Measurements from ENCODE around the gene GPR137C. TPM values are rescaled to one million over a fixed set of nuclear protein-coding genes. Genes with fewer than 3 reads are reported as not detected.

The GPR137C gene
- total and polyA plus RNA-seq, 2 of the 8 experiments (the other 6 are each of a cell fraction or from before 2014, with no cell fraction given), result 2.7 to 4.3 TPM

GRCh38 chr14:52599974-52600373, 47.3 kb downstream of the GPR137C start:
- Histone ChIP-seq H2AK5ac (ENCODE audit: low read depth, low read length) (no peak overlapping the region), H3K4me1 (replicated peaks in 1 of 4; ENCODE audit: control insufficient read depth in 3 of 4, insufficient read depth in 4 of 4, low read length in 3 of 4) (peaks cover 0 to 5% (median 0%) of the 10 kb centered on the region in 4 experiments; a peak in 4 of 7 replicates), H3K4me3 (ENCODE audit: extremely low read depth in 1 of 4, insufficient read depth in 2 of 4, low read depth in 3 of 4, low read length in 4 of 4) (no peak overlapping the region), H3K4me2 (ENCODE audit: insufficient read depth in 1 of 2, low read depth in 2 of 2, low read length in 2 of 2) (no peak overlapping the region), H3K23ac (ENCODE audit: insufficient read length) (no peak overlapping the region), H4K91ac (replicated peaks; ENCODE audit: insufficient read length, low read length) (no peak overlapping the region), H2BK20ac (ENCODE audit: low read length) (no peak overlapping the region), H3K79me1 (ENCODE audit: low read depth, low read length) (no peaks in the 10 kb centered on the region), H3K9ac (replicated peaks in 1 of 4; ENCODE audit: extremely low read depth in 1 of 4, low read depth in 3 of 4, low read length in 3 of 4) (no peak overlapping the region), H2AFZ (ENCODE audit: low read length) (no peak overlapping the region), H4K8ac (ENCODE audit: extremely low read depth, insufficient read depth, low read length) (no peak overlapping the region), H2BK12ac (ENCODE audit: low read depth, low read length) (no peak overlapping the region), H3K14ac (ENCODE audit: insufficient read length) (no peak overlapping the region), H3K23me2 (ENCODE audit: low read depth, low read length) (no peaks in the 10 kb centered on the region), H3K79me2 (ENCODE audit: control insufficient read depth in 1 of 2, insufficient read depth in 2 of 2, low read length in 2 of 2) (no peaks in the 10 kb centered on the region), H2BK120ac (replicated peaks; ENCODE audit: low read depth, low read length) (no peak overlapping the region), H3K56ac (replicated peaks; ENCODE audit: insufficient read length, low read depth, low read length) (no peak overlapping the region), H3K9me3 (ENCODE audit: insufficient read depth in 2 of 2, low read depth in 1 of 2, low read length in 1 of 2) (no peaks in the 10 kb centered on the region; a peak in 1 of 4 replicates), H3K36me3 (ENCODE audit: control insufficient read depth in 2 of 4, insufficient read depth in 4 of 4, low read length in 3 of 4) (no peaks in the 10 kb centered on the region), H3K27ac (ENCODE audit: low read depth, low read length) (no peak overlapping the region), H3K27me3 (replicated peaks in 1 of 4; ENCODE audit: control insufficient read depth in 3 of 4, extremely low read depth in 1 of 4, insufficient read depth in 3 of 4, low read length in 3 of 4) (no peaks in the 10 kb centered on the region), H3K4ac (replicated peaks; ENCODE audit: insufficient read length, low read depth, low read length) (no peak overlapping the region), H2BK15ac (ENCODE audit: low read length) (no peak overlapping the region), H4K5ac (ENCODE audit: insufficient read length, low read depth, low read length) (no peak overlapping the region), H4K20me1 (replicated peaks in 1 of 2; ENCODE audit: control insufficient read depth in 1 of 2, insufficient read depth in 2 of 2, low read length in 2 of 2) (no peaks in the 10 kb centered on the region), H2BK5ac (ENCODE audit: low read depth, low read length) (no peak overlapping the region), H3K18ac (ENCODE audit: extremely low read depth, low read length) (no peak overlapping the region)
- ChIA-PET POLR2A (ENCODE audit: partially characterized antibody) (interaction anchor here (0.7 kb wide), 1 partner anchor 176 kb away, joined by 3 read pairs; no protein-coding TSS in a partner anchor), CTCF (ENCODE audit: partially characterized antibody) (interaction anchor here (0.6 kb wide), 1 partner anchor 127 kb away, joined by 3 read pairs; no protein-coding TSS in a partner anchor)
- TF ChIP-seq CEBPB (IDR thresholded peaks at IDR 0.05; ENCODE audit: low read depth, low read length) (peak; percentile 78), SAP30 (IDR thresholded peaks at IDR 0.05; ENCODE audit: insufficient read depth, insufficient replicate concordance, low read length) (no peak)
- no peak for DNase-seq (ENCODE audit: low read depth in 1 of 2, low spot score in 2 of 2)
- FAIRE-seq, result no peak
- whole genome bisulfite sequencing, 2 experiments (ENCODE audit: extremely low coverage in 1 of 2, insufficient coverage in 1 of 2, insufficient read length in 1 of 2, insufficient replicate concordance in 2 of 2, low coverage in 1 of 2, low lambda C conversion rate in 2 of 2, missing lambda C conversion rate in 1 of 2), result 83% methylated on average over 3 of the region's 3 CpGs; no CpG with 5 or more reads in 1 of the 2 experiments
